PC-3 (cell line): ENCODE measurements around the gene C1orf198. TPM values are rescaled to one million over a fixed set of nuclear protein-coding genes. Genes with fewer than 3 reads are reported as not detected.

Experiments
- ATAC-seq: fragments of 200-7000 bp; cut with Tn5 transposase; 2 replicates; pipeline ENCODE4 v1.9.1; 2020; ENCODE audit warnings: mild to moderate bottlenecking, moderate library complexity
- BruUV-seq: library from RNA; stranded (reverse); fragments of 400-500 nt; replicated peaks from 2 replicates; lab custom pipeline; 2021; lab: Mats Ljungman, UMichigan
- CTCF ChIA-PET: fragments of 300-600 bp; sonication (Branson Sonifier 250); formaldehyde crosslinking; loops from one replicate; lab custom pipeline; 2022; ENCODE audit warnings: antibody characterized with exemption; lab: Charles Lee
- POLR2A ChIA-PET: fragments of 300-600 bp; sonication (Branson Sonifier 250); formaldehyde crosslinking; loops from one replicate; lab custom pipeline; 2022; ENCODE audit warnings: antibody characterized with exemption; ENCODE audit not compliant: unreplicated experiment; lab: Charles Lee
- DNase-seq: peaks from one replicate; pipeline ENCODE4 v3.0.0-alpha.2; 2015
- H2AFZ ChIP-seq: fragments of 300-600 bp; sonication (generic); 2 replicates; pipeline ENCODE4 v1.6.0; 2016; ENCODE audit warnings: antibody characterized with exemption, low read length
- H3F3A ChIP-seq: fragments of 300-600 bp; sonication (generic); one replicate; pipeline ENCODE4 v1.6.0; 2017; ENCODE audit warnings: antibody characterized with exemption, low read length, control low read depth, mild to moderate bottlenecking; ENCODE audit not compliant: unreplicated experiment
- H3K27ac ChIP-seq: fragments of 300-600 bp; sonication (generic); 2 replicates; pipeline ENCODE4 v1.5.1; 2016; ENCODE audit warnings: mild to moderate bottlenecking, low read length
- H3K27me3 ChIP-seq: fragments of 300-600 bp; sonication (generic); 2 replicates; pipeline ENCODE4 v1.6.1; 2016; ENCODE audit warnings: low read length, mixed read lengths
- H3K36me3 ChIP-seq: fragments of 300-600 bp; sonication (generic); 2 replicates; pipeline ENCODE4 v1.6.1; 2016; ENCODE audit warnings: low read depth, mixed run types, low read length, mixed read lengths
- H3K4me1 ChIP-seq: fragments of 300-600 bp; sonication (generic); 2 replicates; pipeline ENCODE4 v1.5.1; 2016; ENCODE audit warnings: low read length; ENCODE audit not compliant: insufficient read depth
- H3K4me2 ChIP-seq: fragments of 300-600 bp; sonication (generic); 2 replicates; pipeline ENCODE4 v1.6.0; 2016; ENCODE audit warnings: low read length
- H3K4me3 ChIP-seq: fragments of 300-600 bp; sonication (generic); 2 replicates; pipeline ENCODE4 v1.5.1; 2016; ENCODE audit warnings: mild to moderate bottlenecking, low read length, mixed read lengths
- H3K79me2 ChIP-seq: fragments of 300-600 bp; sonication (generic); 2 replicates; pipeline ENCODE4 v1.6.1; 2017; ENCODE audit warnings: low read length, mixed read lengths
- H3K9ac ChIP-seq: fragments of 300-600 bp; sonication (generic); 2 replicates; pipeline ENCODE4 v1.6.0; 2016; ENCODE audit warnings: mild to moderate bottlenecking, low read length
- H3K9me2 ChIP-seq: fragments of 300-600 bp; sonication (generic); replicated peaks from 2 replicates; pipeline ENCODE4 v1.6.1; 2016; ENCODE audit warnings: mixed run types, low read length, mixed read lengths
- H3K9me3 ChIP-seq: fragments of 300-600 bp; sonication (generic); 2 replicates; pipeline ENCODE4 v1.6.1; 2016; ENCODE audit warnings: low read length, mixed read lengths
- H4K20me1 ChIP-seq: fragments of 300-600 bp; sonication (generic); 2 replicates; pipeline ENCODE4 v1.6.1; 2016; ENCODE audit warnings: low read length, mixed read lengths
- EZH2 ChIP-seq: fragments of 300-600 bp; sonication (generic); IDR thresholded peaks from one replicate; pipeline ENCODE4 v1.6.1; 2017; ENCODE audit warnings: antibody characterized with exemption, mild to moderate bottlenecking, low read length; ENCODE audit not compliant: unreplicated experiment
- EZH2phosphoT487 ChIP-seq: fragments of 300-600 bp; sonication (generic); IDR thresholded peaks from 2 replicates; pipeline ENCODE4 v1.6.1; 2018; ENCODE audit warnings: mild to moderate bottlenecking, antibody characterized with exemption, low read length, borderline replicate concordance
- intact Hi-C: fragments of 100-400 bp; cut with micrococcal nuclease; formaldehyde crosslinking; loops from 2 replicates; pipeline ENCODE4 v1.9.0; 2023
- total RNA-seq: library from RNA; depleted of rRNA; stranded (reverse); fragments of >200 nt; gene quantifications from 2 replicates; pipeline ENCODE4 v1.2.3, GENCODE V29; 2014
- TF ChIP-seq, protein P1 (sequence below): fragments of 300-600 bp; sonication (generic); conservative IDR thresholded peaks from 2 replicates; pipeline ENCODE4 v1.5.1; 2017; ENCODE audit warnings: antibody characterized with exemption, low read depth, mild to moderate bottlenecking, low read length

Gene C1orf198
- total RNA-seq, 1 experiment from 2014 or later: 24.8 TPM

DNA sequence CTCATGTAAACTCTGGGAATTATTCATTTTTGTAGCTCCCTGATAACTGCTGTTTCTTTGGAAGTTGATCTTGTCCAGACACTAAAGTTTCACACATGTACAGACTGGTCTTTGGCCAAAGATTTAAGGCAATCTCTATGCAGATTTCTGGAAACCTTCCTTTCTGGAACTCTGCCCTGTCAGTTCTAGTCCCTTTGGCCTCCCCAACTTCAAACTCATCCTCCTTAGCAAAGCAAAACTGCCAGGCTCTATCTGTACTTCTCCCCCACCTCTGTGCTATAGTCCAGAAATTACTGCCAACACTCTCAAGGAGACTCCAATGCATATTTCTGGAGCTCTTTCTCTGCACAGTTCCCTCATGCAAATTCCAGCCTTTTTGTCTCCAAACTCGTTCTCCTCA, 36.5 kb downstream of the C1orf198 start:
- no TSS peak for BruUV-seq
- intact Hi-C loops: no loop called here
- TF ChIP-seq EZH2 (no peak), EZH2phosphoT487 (no peak)
- TF ChIP-seq, protein P1, sequence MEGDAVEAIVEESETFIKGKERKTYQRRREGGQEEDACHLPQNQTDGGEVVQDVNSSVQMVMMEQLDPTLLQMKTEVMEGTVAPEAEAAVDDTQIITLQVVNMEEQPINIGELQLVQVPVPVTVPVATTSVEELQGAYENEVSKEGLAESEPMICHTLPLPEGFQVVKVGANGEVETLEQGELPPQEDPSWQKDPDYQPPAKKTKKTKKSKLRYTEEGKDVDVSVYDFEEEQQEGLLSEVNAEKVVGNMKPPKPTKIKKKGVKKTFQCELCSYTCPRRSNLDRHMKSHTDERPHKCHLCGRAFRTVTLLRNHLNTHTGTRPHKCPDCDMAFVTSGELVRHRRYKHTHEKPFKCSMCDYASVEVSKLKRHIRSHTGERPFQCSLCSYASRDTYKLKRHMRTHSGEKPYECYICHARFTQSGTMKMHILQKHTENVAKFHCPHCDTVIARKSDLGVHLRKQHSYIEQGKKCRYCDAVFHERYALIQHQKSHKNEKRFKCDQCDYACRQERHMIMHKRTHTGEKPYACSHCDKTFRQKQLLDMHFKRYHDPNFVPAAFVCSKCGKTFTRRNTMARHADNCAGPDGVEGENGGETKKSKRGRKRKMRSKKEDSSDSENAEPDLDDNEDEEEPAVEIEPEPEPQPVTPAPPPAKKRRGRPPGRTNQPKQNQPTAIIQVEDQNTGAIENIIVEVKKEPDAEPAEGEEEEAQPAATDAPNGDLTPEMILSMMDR: no peak

GRCh38 chr1:230828421-230828820, 39.9 kb downstream of the C1orf198 start:
- Histone ChIP-seq H3K4me2 (no peak overlapping the region), H3K27ac (no peak overlapping the region), H3K9me2 (no peaks in the 10 kb centered on the region), H3K9me3 (no peaks in the 10 kb centered on the region), H3K36me3 (no peaks in the 10 kb centered on the region), H3K27me3 (no peaks in the 10 kb centered on the region), H2AFZ (no peak overlapping the region), H3K79me2 (no peaks in the 10 kb centered on the region), H4K20me1 (no peaks in the 10 kb centered on the region), H3K4me3 (no peak overlapping the region), H3K4me1 (peaks cover 23% of the 10 kb centered on the region), H3K9ac (no peak overlapping the region), H3F3A (no peaks in the 10 kb centered on the region)
- intact Hi-C loops: no loop called here
- DNase-seq (no peak), ATAC-seq (no peak)
- TF ChIP-seq EZH2 (no peak), EZH2phosphoT487 (no peak)
- TF ChIP-seq, protein P1: no peak
- BruUV-seq: no TSS peak
- POLR2A ChIA-PET: no interaction called here
- CTCF ChIA-PET: no interaction called here

More for the DNA sequence above, 36.5 kb downstream of the C1orf198 start:
- Histone ChIP-seq H3F3A (no peaks in the 10 kb centered on the region), H3K79me2 (no peaks in the 10 kb centered on the region), H3K9ac (no peak overlapping the region), H3K36me3 (no peaks in the 10 kb centered on the region), H3K4me2 (no peak overlapping the region), H3K27ac (no peak overlapping the region), H2AFZ (no peak overlapping the region), H3K4me3 (no peak overlapping the region), H3K9me2 (no peaks in the 10 kb centered on the region), H3K27me3 (no peaks in the 10 kb centered on the region), H3K4me1 (no peaks in the 10 kb centered on the region), H4K20me1 (no peaks in the 10 kb centered on the region), H3K9me3 (no peaks in the 10 kb centered on the region)
- POLR2A ChIA-PET: no interaction called here
- DNase-seq (no peak), ATAC-seq (no peak)
- CTCF ChIA-PET: no interaction called here

DNA sequence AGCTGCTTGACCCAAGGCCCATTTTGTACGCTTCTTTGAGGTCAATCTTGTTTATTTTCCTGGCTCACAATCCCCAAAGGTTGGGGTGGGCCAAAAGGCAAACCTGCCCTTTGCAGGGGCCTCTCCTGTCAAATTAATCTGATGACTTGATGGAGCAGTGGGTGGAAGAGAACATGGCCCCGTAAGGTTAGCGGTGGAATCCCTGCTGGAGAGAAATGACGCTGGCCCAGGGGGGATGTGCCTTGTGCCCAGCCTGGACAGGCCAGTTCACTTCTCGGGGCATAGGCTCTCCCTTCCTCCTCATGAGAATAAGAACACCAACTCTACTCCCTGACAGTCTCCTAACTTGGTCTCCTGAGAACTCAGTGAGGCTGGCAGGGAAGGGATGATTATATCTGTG, 40.5 kb downstream of the C1orf198 start:
- intact Hi-C loops: no loop called here
- no peaks in the 10 kb centered on the region for H3K79me2 ChIP-seq
- ChIA-PET POLR2A (no interaction called here), CTCF (no interaction called here)
- no peaks in the 10 kb centered on the region for H3K9me2 ChIP-seq
- no peak overlapping the region for H2AFZ ChIP-seq
- H3K9ac ChIP-seq: no peak overlapping the region
- ATAC-seq: no peak
- no peaks in the 10 kb centered on the region for H4K20me1 ChIP-seq
- H3K27me3 ChIP-seq: no peaks in the 10 kb centered on the region
- no peak overlapping the region for H3K4me2 ChIP-seq
- no TSS peak for BruUV-seq
- H3K36me3 ChIP-seq: no peaks in the 10 kb centered on the region
- H3F3A ChIP-seq: no peaks in the 10 kb centered on the region
- TF ChIP-seq, protein P1: no peak
- TF ChIP-seq EZH2phosphoT487 (no peak), EZH2 (no peak)
- H3K4me1 ChIP-seq: peaks cover 23% of the 10 kb centered on the region
- DNase-seq: no peak
- H3K9me3 ChIP-seq: no peaks in the 10 kb centered on the region
- H3K27ac ChIP-seq: no peak overlapping the region
- no peak overlapping the region for H3K4me3 ChIP-seq
